GM12892 (cell line): Measurements from ENCODE around the gene PCGF3.

Source experiments
- POLR2A ChIP-seq: IDR thresholded peaks from 2 replicates; pipeline ENCODE4 v1.6.1; 2011; ENCODE audit warnings: low read depth, low read length, control low read depth
- POLR2AphosphoS5 ChIP-seq: IDR thresholded peaks from 2 replicates; pipeline ENCODE4 v1.6.1; 2011; ENCODE audit warnings: low read depth, low read length, control low read depth
- TAF1 ChIP-seq: IDR thresholded peaks from 2 replicates; pipeline ENCODE4 v1.6.1; 2011; ENCODE audit warnings: low read depth, mild to moderate bottlenecking, control low read depth, low read length, borderline replicate concordance

GRCh38 chr4:793941-794621 is 88.4 kb downstream of the PCGF3 start:
- TF ChIP-seq TAF1 (no peak), POLR2A (no peak), POLR2AphosphoS5 (no peak)
